GM12865 (cell line): ENCODE data around the gene RXRB.

Source experiments
- DNase-seq: peaks from one replicate; pipeline ENCODE4 v3.0.0; 2010; ENCODE audit warnings: low read depth
- H3K4me3 ChIP-seq: 2 replicates; pipeline ENCODE4 v1.5.1; 2011; ENCODE audit warnings: mild to moderate bottlenecking, low read depth, low read length, control low read depth
- CTCF ChIP-seq: IDR thresholded peaks from 2 replicates; pipeline ENCODE4 v1.5.1; 2011; ENCODE audit warnings: low read length, control low read depth, low read depth, inconsistent platforms; ENCODE audit not compliant: insufficient read depth; ENCODE audit errors: missing control alignments

The RXRB gene

GRCh38 chr6:33172688-33173534 is 27.6 kb downstream of the RXRB start:
- peak; percentile 78 for TF ChIP-seq CTCF
- no peak overlapping the region for H3K4me3 ChIP-seq
- DNase-seq = peak; percentile 36

GRCh38 chr6:33171880-33172687 is 28.4 kb downstream of the RXRB start:
- no peak for TF ChIP-seq CTCF
- no peak for DNase-seq
- no peak overlapping the region for H3K4me3 ChIP-seq

- no peak for TF ChIP-seq CTCF
- DNase-seq = no peak
- H3K4me3 ChIP-seq = no peak overlapping the region
Observed at GRCh38 chr6:33171016-33171879, 29.2 kb downstream of the RXRB start.

GRCh38 chr6:33170176-33171015 is 30.1 kb downstream of the RXRB start:
- DNase-seq = peak; percentile 64
- no peak overlapping the region for H3K4me3 ChIP-seq
- no peak for TF ChIP-seq CTCF

- no peak overlapping the region for H3K4me3 ChIP-seq
- no peak for TF ChIP-seq CTCF
- DNase-seq = no peak
Observed at GRCh38 chr6:33169291-33170175, 30.9 kb downstream of the RXRB start.
